K562 (cell line): ENCODE data around the gene LRP4. TPM values are rescaled to one million over a fixed set of nuclear protein-coding genes. Genes with fewer than 3 reads are reported as not detected.

ENCODE experiments used
- ARID3B ChIP-seq: fragments of 250-450 bp; sonication (Bioruptor Pico); IDR thresholded peaks from 2 replicates; pipeline ENCODE4 v1.4.0; 2020; ENCODE audit warnings: borderline replicate concordance
- CREB5 ChIP-seq: fragments of 250-450 bp; sonication (Bioruptor Pico); IDR thresholded peaks from 2 replicates; pipeline ENCODE4 v1.5.0; 2020; ENCODE audit warnings: mild to moderate bottlenecking
- CUX1 ChIP-seq: fragments of 200-800 bp; sonication (Bioruptor generic); IDR thresholded peaks from 2 replicates; pipeline ENCODE4 v1.6.1; 2016; ENCODE audit warnings: missing genetic modification characterization, missing compliant biosample characterization
- FOXK1 ChIP-seq: sonication (generic); formaldehyde crosslinking; IDR thresholded peaks from 2 replicates; pipeline ENCODE4 v1.8.0; 2022; ENCODE audit warnings: missing genetic modification reagents, mild to moderate bottlenecking, borderline replicate concordance
- KAT8 ChIP-seq: fragments of 450-650 bp; IDR thresholded peaks from 2 replicates; pipeline ENCODE4 v1.6.1; 2016; ENCODE audit warnings: low read depth, mild to moderate bottlenecking
- RFX7 ChIP-seq: fragments of 250-450 bp; sonication (Bioruptor Pico); IDR thresholded peaks from 2 replicates; pipeline ENCODE4 v1.5.1; 2021; ENCODE audit warnings: mild to moderate bottlenecking
- SMARCE1 ChIP-seq: fragments of 450-650 bp; IDR thresholded peaks from 2 replicates; pipeline ENCODE4 v1.7.1; 2016; ENCODE audit warnings: mild to moderate bottlenecking
- ZEB2 ChIP-seq: fragments of 450-650 bp; IDR thresholded peaks from 2 replicates; pipeline ENCODE4 v1.6.1; 2016
- ZNF318 ChIP-seq, 2 experiments: fragments of 450-650 bp; IDR thresholded peaks; 2 replicates each; pipeline ENCODE4 v1.6.1; 2016; ENCODE audit warnings: mild to moderate bottlenecking in 2 of 2, borderline replicate concordance in 1 of 2, low read depth in 1 of 2, moderate library complexity in 1 of 2
- ZNF75A ChIP-seq: fragments of 450-650 bp; formaldehyde crosslinking; IDR thresholded peaks from 2 replicates; pipeline ENCODE4 v1.4.0; 2020; ENCODE audit warnings: mild to moderate bottlenecking
- polyA plus RNA-seq, 8 experiments: library from polyadenylated mRNA; depleted of rRNA in 4 of 8; stranded (reverse) in 5 of 8; unstranded in 3 of 8; fragments of >200 nt; fragmentation: Nextera tagmentation in 2 of 8; fragmentation: Illumina TruSeq in 1 of 8; extraction: Ambion mirVana in 2 of 8; extraction: Trizol in 1 of 8; gene quantifications; 2 replicates each; pipeline versions ENCODE4 v1.2.1 to v1.2.3, GENCODE V29; 2011 to 2014; ENCODE audit warnings: inconsistent platforms in 1 of 8, missing spikeins in 1 of 8
- total RNA-seq, 7 experiments: library from RNA; depleted of rRNA in 6 of 7; stranded (reverse); fragments of >200 nt in 6 of 7; fragmentation: Illumina TruSeq in 2 of 7; extraction: Trizol in 2 of 7; gene quantifications; 2 replicates each; pipeline versions ENCODE4 v1.2.1 to v1.2.3, GENCODE V29; 2011 to 2021; ENCODE audit warnings: low replicate concordance in 1 of 7

LRP4 gene
- total and polyA plus RNA-seq, 9 of the 15 experiments (the other 6 are each of a cell fraction or from before 2014, with no cell fraction given): 0.04 to 0.54 (median 0.10) TPM

GRCh38 chr11:46845740-46846509, 72.4 kb downstream of the LRP4 start, which contains the start of gene CKAP5 (continued):
- no peak for TF ChIP-seq ZNF318 (IDR thresholded peaks at IDR 0.05; ENCODE audit: borderline replicate concordance in 1 of 2, low read depth in 1 of 2)
- no peak for TF ChIP-seq ARID3B (CRISPR knock-in tag)
- no peak for TF ChIP-seq RFX7 (CRISPR knock-in tag)
- no peak for TF ChIP-seq CUX1
- no peak for TF ChIP-seq ZNF75A (CRISPR knock-in tag)
- no peak for TF ChIP-seq CREB5 (CRISPR knock-in tag)
- TF ChIP-seq ZEB2: no peak
- no peak for TF ChIP-seq FOXK1 (CRISPR knock-in tag)
- no peak for TF ChIP-seq SMARCE1
- TF ChIP-seq KAT8: no peak
